Activated T-cell treated with anti-CD3 and anti-CD28 coated beads for 4 hours (primary cell): ENCODE results near the gene ARL6IP1.
A peak's percentile ranks its signal among the peaks of the same experiment; 100 is the strongest.

Experiments
- DNase-seq: peaks from one replicate; pipeline ENCODE4 v3.0.0-alpha.2; 2020

Gene ARL6IP1

DNA sequence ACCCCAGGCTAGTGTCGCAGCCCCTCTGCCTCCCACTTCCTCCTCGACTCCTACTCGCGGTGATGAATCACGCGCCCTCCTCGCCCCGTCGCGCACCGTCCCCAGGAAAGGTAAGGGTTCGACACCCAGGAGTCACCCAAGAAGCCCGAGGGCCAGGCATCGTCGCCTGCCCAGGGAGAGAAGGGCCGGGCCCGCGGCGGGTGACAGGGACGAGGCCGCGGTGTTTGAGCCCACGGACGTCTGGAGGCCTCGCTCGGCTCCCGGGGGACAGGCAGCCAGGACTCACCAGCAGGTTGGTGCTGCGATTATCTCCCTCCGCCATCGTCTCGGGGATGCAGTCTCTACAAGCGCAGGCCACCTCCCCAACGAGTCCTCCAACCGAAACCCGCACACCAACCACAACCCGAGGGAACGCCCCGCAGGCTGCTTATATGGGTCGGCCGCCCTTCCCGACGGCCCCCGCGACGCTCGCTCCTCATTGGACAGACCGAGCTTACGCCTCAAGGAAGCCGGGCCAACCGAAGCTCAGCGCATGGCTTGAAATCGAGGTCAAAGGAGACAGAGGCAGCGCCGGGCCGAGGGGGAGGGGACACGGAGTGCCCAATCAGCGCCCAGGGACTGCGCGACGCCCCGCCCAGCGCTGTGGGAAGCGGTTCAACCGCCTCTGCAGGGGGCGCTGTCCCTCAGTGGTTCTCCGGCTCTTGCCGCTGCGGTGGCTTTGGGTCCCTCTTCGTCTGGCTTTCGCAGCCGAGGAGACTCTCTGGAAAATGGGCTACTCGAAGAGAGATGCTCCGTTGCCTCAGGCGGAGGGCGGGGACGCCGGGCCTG, at the start of gene ARL6IP1:
Gene ARL6IP1 (minus strand): TSS at position 405 of the 828 bp plus-strand sequence. CDS start 83 bp downstream, at position 322.
- peak; percentile 96 for DNase-seq

DNA sequence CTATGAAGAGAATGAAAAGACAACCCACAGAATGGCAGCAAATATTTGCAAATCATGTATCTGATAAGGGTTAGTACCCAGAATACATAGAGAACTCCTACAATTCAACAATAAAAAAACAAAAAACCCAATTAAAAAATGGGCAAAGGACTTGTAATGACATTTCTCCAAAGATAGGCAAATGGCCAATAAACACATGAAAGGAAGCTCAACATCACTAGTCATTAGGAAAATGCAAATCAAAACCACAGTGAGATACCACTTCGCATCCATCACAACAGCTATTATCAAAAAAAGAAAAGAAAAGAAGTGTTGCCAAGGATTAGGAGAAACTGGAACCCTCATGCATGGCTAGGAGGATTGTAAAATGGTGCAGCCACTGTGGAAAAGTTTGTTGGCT, 45.1 kb upstream of the ARL6IP1 start:
- no peak for DNase-seq

DNA sequence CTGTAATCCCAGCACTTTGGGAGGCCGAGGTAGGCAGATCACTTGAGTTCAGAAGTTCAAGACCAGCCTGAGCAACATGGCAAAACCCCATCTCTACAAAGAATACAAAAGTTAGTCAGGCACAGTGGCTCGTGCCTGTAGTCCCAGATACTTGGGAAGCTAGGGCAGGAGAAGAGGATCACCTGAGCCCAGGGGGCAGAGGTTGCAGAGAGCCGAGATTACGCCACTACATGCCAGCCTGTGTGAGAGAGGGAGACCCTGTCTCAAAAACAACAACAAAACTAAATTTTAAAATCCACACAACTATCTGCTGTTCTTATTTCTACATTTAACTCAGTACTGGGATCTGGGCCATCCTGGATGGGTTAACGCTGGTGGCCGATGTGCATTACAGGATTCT, 41.2 kb upstream of the ARL6IP1 start:
- no peak for DNase-seq

- no peak for DNase-seq
Observed at GRCh38 chr16:18841833-18842525, 40.6 kb upstream of the ARL6IP1 start.

GRCh38 chr16:18839555-18839954, 38.2 kb upstream of the ARL6IP1 start:
- DNase-seq = no peak

- no peak for DNase-seq
Observed at GRCh38 chr16:18836702-18837101, 35.4 kb upstream of the ARL6IP1 start.

- DNase-seq = no peak
Observed at GRCh38 chr16:18834864-18835263, 33.5 kb upstream of the ARL6IP1 start.

DNA sequence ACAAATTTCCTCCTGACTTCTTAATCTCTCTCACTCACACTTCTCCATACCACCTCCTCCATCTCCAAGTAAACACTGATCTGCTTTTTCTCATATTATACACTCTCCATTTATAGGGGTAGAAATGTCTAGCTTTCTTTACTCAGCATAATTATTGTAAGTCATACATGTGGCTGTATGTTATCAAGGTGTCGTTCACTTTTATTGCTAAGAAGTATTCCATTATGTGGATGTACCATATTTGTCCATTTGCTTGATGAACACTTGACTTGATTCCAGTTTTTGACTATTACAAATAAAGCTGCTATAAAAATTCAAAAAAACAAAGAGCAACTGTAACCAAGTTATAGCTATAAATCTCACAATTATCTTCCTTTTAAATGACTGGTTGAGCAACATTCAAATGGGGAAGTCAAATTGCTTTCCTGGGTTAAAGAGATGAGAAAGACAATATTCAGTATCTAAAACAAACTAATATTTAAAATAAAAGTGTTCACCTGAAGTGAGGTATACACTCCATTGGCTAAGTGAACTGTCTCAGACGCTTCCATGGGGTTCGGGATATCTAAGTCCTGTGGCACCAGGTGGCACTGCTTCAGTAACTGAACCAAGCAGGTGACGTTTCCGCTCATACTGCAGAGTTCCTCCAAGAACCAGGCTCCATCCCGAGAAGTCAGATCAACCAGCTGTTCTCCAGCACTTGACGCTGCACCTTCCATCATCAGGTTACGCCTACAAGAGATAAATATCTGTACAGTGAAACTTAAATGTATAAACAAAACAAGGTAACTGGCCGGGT, 32.6 kb upstream of the ARL6IP1 start:
- DNase-seq = no peak

DNA sequence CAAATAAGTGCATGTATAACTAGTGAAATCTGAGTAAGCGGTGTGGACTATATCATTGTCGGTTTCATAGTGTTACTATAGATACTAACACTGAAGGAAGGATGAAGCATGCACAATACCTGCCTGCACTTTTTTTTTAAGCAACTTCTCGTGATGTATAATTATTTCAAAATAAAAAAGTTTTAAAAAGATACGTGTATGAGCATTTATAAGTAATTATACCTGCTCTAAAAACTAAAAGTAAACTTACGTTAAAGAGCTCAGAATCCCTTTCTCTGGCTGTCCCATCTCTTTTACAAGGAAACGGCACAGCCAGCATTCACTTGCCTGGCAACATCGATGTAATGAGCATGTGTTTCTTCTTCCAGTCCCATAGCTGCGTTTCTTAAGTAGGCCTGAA, 31.3 kb upstream of the ARL6IP1 start:
- no peak for DNase-seq

DNA sequence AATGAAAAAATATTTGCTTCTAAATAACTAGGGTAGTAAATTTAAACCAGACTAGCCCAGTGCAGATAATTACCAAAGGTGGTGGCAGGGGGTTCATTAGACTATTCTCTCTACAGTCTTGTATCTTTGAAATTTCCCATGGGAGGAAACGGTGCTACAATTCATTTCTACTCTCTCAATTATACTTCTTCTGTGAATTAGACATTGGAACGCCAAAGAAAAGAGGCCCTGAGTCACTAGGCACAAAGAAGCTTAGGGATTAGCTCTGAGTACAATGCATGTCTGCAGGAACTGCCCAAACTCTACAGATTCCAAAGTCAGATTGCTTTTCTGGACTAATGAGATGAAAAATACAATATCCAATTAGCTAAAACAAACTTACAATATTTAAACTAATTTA, 30.7 kb upstream of the ARL6IP1 start:
- DNase-seq = no peak

DNA sequence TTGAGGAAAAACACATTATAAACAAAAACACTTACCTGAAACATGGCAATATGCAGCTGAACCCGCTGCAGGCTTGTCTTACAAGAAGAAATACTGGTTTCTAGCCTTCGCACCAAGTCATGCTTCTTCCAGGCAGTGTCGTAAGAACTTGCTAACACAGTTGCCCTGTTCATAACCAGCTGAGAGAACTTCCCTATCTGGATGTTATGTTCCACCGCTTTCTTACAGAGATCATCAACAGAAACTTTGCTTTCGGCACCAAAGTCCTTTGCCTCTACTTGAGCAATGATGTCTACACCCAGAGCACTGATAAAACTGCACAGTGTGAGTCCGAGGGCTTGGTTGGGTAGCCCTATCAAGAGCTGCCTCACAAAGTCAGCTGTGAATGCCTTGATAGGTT, 27.9 kb upstream of the ARL6IP1 start:
- no peak for DNase-seq

DNA sequence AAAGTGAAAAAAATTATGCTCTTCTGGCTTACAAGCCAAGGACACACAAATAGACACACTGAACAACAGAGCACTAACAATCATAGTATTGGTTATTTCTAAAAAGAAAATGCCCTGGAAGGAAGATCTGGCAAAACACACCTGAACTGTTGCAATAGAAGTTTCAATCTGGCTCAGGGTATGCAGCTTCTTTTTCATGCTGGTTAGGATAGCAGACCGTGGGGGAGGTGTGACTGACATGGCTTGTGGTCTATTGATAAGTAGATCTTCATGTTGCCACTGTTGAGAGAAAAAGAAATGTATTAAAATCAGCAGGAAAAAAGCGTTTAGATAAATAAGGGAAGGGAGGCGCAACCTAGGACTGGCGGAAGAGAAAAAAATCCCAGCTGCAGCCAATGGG, 26.5 kb upstream of the ARL6IP1 start:
- no peak for DNase-seq

GRCh38 chr16:18816286-18816685, 14.9 kb upstream of the ARL6IP1 start:
- no peak for DNase-seq

GRCh38 chr16:18811925-18812324, 10.6 kb upstream of the ARL6IP1 start:
- no peak for DNase-seq

- no peak for DNase-seq
Observed at GRCh38 chr16:18809165-18809564, 7.8 kb upstream of the ARL6IP1 start.

DNA sequence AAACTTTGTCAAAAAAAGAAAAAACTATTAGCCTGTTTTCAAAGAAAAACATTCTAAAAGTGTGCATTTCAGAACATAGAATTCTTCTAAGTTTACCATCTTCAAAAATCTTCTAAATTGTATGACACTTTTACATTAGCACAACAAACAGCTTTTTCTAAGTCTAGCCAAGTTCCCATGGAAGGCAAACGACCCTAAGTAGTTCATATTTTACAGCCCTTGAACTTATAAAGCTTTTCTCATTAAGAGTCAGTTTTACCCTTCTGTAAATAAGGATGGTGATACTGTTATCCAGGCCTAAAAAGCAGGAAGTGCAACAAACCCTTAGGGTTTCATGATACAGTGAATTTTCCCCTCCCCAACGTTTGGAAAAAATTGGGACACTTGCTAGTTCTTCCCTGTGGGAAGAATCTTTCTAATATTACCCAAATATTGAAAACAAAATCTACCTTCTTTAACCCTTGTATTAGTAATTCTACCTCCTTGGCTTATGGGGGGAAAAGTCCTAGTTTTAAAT, 4.0 kb upstream of the ARL6IP1 start:
- no peak for DNase-seq

GRCh38 chr16:18804540-18804939, 3.2 kb upstream of the ARL6IP1 start:
- DNase-seq = no peak

- DNase-seq = no peak
Observed at GRCh38 chr16:18803569-18804462, 2.5 kb upstream of the ARL6IP1 start.

DNA sequence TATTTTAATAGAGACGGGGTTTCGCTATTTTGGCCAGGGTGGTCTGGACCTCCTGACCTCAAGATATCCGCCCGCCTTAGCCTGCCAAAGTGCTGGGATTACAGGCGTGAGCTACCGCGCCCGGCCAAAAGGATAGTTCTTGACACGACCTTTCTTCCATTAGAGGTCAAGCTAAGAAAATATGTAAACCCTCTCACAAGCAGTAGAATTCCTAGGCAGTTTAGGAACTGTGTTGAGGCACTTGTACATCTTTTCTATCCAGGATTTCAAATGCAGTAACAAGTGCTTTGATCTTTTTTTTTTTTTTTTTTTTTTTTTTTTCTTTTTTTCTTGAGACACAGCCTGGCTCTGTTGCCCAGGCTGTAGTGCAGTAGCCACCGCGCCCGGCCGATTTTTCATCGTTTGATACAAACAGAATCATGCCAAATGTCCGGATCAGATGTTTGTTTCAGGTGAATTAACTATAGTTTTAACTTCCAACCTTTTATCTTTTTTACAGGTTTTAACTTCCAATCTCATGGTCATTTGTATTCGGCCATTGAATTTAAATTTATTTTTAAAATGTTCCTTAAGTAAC, 1.5 kb upstream of the ARL6IP1 start:
- no peak for DNase-seq

DNA sequence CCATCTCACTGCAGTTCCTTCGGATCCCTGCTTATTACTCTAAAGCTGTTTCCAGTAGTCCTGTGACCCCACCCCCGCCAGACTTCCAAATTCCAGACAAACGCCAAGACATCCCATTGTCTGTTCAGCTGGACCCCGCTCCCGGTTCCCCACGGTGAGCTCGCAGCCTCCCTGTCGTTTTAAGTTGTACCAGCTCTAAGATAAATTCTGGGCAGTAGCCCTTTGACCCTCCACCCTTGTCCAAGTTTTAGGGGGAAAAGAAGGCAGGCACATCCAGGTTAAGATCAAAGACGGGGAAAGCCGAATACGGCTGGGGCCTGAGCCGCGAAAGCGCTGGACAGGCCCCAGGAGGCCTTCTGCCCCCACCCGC, 589 bp downstream of the ARL6IP1 start:
- DNase-seq = no peak

DNA sequence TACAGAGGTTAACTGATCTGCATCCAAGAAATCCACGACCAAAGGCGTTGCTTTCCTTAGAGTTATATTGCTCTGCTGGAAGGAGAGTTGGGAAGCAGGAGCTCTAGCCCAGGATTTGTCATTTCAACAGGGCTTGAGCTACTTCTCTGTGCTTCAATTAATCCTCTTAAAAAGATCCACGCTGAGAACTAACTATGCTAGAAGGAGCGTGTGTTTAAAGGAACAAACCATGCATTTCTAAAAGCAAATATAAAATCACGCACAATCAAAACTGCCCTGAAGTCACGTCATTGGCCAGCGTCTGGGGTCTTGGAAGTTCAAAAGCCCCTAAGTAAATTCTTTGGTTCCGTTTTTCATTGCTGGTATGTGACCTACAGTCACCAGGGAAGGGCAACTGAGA, 1.1 kb downstream of the ARL6IP1 start:
- DNase-seq = no peak

- no peak for DNase-seq
Observed at GRCh38 chr16:18799500-18799899, 1.8 kb downstream of the ARL6IP1 start.
